Rectal smooth muscle tissue (tissue), 1 donor: ENCODE measurements around the gene THSD7B.

Source experiments
- H3K27ac ChIP-seq: one replicate; pipeline ENCODE4 v1.7.0; 2013; ENCODE audit warnings: low read depth, low read length, inconsistent platforms
- H3K27me3 ChIP-seq: one replicate; pipeline ENCODE4 v1.7.0; 2013; ENCODE audit warnings: low read length; ENCODE audit not compliant: control insufficient read depth, insufficient read depth
- H3K36me3 ChIP-seq: one replicate; pipeline ENCODE4 v1.7.0; 2013; ENCODE audit warnings: low read length; ENCODE audit not compliant: control insufficient read depth, insufficient read depth
- H3K4me1 ChIP-seq: one replicate; pipeline ENCODE4 v1.7.0; 2013; ENCODE audit warnings: low read length; ENCODE audit not compliant: control insufficient read depth, insufficient read depth
- H3K4me3 ChIP-seq: one replicate; pipeline ENCODE4 v1.7.0; 2013; ENCODE audit warnings: low read length
- H3K9ac ChIP-seq: one replicate; pipeline ENCODE4 v1.7.0; 2013; ENCODE audit warnings: low read length

THSD7B gene

DNA sequence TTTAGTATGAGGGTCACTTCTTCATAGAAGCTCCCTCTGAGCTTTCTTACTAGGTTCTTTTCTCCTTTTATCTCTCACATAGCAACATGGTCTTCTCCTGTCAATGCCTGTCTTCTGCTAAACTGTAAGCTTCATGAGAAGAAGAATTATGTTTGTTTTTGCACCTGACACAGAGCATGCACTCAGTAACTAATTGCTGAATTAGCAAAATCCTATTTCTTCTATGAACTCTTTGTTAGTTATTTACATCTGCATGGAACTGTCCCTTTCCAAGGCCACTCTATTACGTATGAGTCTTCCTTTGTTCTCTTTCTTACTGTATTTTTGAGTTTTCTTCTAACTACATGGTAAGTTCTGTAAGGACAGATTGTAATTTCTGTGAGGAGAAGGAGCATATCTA lies 63.4 kb downstream of the THSD7B start:
- Histone ChIP-seq H3K4me3 (no peak overlapping the region), H3K4me1 (no peaks in the 10 kb centered on the region), H3K36me3 (no peaks in the 10 kb centered on the region), H3K9ac (no peak overlapping the region), H3K27ac (no peak overlapping the region), H3K27me3 (no peaks in the 10 kb centered on the region)

GRCh38 chr2:136844546-136844945 lies 79.2 kb downstream of the THSD7B start:
- Histone ChIP-seq H3K4me1 (no peaks in the 10 kb centered on the region), H3K4me3 (no peak overlapping the region), H3K27me3 (no peaks in the 10 kb centered on the region), H3K27ac (no peak overlapping the region), H3K9ac (no peak overlapping the region), H3K36me3 (no peaks in the 10 kb centered on the region)

DNA sequence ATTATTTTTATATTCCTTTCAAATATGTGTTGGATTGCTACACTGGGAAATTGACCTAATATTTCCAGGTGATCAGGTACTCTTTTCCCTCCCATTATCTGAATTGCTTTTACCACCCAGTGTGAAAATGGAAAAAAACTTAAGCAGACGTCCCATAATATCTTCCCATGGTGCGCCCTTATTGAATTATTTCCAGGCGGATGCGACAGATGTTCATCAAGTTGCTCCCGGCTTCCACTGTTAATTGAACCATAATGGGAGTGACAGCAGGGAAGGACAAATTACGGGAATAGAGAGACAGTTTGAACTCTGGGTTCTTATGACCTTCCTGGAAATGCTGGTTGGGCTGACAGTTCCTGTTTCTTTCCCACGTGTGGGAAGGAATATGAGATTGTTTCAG lies 93.3 kb downstream of the THSD7B start:
- no peak overlapping the region for H3K27ac ChIP-seq
- no peaks in the 10 kb centered on the region for H3K36me3 ChIP-seq
- no peak overlapping the region for H3K9ac ChIP-seq
- no peaks in the 10 kb centered on the region for H3K4me1 ChIP-seq
- no peak overlapping the region for H3K4me3 ChIP-seq
- no peaks in the 10 kb centered on the region for H3K27me3 ChIP-seq

DNA sequence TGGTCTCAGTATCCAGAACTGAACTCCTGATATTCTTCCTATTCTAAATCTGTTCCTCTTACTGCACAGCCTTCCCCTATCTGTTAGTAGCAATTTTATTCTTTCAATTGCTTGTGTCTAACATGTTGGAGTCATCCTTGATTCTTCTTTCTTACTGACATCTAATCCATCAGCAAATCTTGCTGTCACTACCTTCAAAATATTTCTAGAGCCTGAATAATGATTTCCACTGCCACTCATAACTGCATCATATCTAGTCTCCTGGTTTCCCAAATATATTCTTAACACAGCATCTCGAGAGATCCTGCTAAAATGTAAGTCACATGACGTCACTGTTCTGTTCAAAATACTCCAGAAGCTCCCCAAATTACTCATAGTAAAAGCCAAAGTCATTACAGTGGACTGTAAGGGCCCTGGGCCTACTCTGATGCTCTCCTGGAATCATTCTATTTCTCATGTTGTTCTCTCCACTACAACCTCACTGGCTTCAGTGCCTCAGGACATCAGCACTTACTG lies 95.2 kb downstream of the THSD7B start:
- Histone ChIP-seq H3K27me3 (no peaks in the 10 kb centered on the region), H3K27ac (no peak overlapping the region), H3K9ac (no peak overlapping the region), H3K36me3 (no peaks in the 10 kb centered on the region), H3K4me1 (no peaks in the 10 kb centered on the region), H3K4me3 (no peak overlapping the region)

DNA sequence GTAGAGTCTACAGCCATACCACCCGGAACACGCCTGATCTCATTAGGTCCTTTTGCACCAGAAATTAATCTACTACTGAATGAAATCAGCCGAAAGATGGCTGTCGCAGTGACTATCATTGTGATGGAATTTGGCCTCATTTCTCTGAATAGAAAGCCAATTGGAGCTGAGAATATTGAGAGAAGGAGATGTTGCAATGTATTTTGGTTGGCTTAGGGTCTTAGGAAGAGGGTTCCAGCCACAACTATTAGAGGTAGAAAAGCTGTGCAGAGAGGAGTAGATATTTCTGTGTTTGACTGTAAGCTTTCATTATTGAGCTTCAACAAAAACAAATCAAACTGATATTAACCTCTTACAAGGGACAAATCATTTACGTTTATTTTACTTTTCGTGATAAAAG lies 98.1 kb downstream of the THSD7B start:
- Histone ChIP-seq H3K4me1 (no peaks in the 10 kb centered on the region), H3K36me3 (no peaks in the 10 kb centered on the region), H3K27ac (no peak overlapping the region), H3K9ac (no peak overlapping the region), H3K4me3 (no peak overlapping the region), H3K27me3 (no peaks in the 10 kb centered on the region)

DNA sequence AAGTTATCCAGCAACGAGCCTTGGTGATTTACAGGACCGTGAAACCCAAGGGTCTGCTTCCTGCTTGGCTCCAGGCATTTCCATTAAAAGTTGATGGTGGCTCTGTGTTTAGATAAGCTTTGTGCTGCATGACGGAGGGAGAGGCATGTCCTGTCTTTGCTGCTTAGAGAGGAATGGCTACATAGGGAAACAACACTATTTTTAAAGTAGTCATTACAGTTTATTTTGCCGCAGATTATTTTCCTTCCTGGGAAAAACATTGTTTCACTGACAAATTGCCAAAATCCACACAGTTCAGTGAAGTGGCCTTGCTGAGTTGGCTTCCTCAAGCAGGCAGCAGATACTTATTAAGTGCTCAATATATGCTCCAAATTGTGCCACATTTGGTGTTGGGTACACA lies 98.5 kb downstream of the THSD7B start:
- no peaks in the 10 kb centered on the region for H3K36me3 ChIP-seq
- no peak overlapping the region for H3K27ac ChIP-seq
- no peak overlapping the region for H3K9ac ChIP-seq
- H3K4me1 ChIP-seq = no peaks in the 10 kb centered on the region
- H3K4me3 ChIP-seq = no peak overlapping the region
- H3K27me3 ChIP-seq = no peaks in the 10 kb centered on the region

DNA sequence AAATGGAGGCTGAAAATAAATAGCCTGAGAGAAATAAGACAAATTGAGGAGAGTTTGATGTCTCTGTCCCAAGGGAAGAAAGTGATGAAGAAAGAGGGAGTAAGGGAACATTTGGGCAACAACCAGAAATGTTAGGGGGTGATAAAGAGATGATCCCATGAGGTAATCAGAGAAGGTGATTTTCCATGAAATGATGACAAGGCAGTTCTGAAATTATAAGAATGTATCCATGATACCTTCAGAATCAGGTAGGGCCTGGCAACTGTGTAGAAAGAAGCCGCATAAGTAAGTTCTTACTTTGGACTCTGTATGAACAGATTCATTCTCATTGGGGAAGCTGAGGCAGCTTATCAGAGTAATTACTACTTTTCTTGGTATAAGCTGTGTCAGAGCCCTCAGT lies 106.1 kb downstream of the THSD7B start:
- no peak overlapping the region for H3K27ac ChIP-seq
- H3K4me3 ChIP-seq = no peak overlapping the region
- H3K36me3 ChIP-seq = no peaks in the 10 kb centered on the region
- no peak overlapping the region for H3K9ac ChIP-seq
- H3K27me3 ChIP-seq = no peaks in the 10 kb centered on the region
- H3K4me1 ChIP-seq = no peaks in the 10 kb centered on the region

DNA sequence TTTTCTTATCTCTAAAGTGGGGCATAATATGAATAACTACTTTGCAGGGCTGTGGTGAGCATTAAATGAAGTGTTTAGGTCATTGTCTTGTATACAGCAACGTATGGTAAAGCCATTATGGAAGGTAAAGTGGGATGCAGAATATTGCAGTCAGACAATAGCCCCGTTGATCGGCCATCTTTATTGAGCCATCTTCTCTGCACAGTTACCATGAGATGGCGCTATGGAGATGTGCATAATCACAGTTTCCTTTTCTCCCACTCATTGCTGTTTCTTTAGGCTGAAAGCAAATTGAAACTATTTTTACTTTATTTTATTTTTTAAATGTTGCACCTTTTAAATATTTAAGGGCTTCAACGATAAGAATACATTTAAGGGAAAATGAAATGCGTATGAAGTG lies 108.9 kb downstream of the THSD7B start:
- Histone ChIP-seq H3K36me3 (no peaks in the 10 kb centered on the region), H3K27ac (no peak overlapping the region), H3K4me1 (no peaks in the 10 kb centered on the region), H3K9ac (no peak overlapping the region), H3K27me3 (no peaks in the 10 kb centered on the region), H3K4me3 (no peak overlapping the region)

DNA sequence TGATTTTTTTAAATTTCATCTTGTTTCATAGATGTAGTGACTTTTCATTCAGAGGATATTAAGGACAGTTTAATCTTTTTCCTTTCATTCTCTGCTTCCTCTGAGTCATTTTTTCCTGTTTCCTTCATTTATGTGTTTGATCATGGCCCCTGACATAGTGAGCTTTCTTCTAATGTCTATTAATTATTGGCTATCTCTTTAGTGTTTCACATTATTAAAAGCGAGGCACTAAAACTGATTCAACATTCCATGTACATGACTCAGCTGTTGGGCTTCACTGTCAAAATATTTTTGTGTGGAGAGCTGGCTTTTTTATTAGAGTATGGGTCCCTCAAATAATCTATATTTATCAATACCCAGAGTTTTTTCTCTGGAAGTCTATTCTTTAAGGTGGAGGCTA lies 125.8 kb downstream of the THSD7B start:
- Histone ChIP-seq H3K9ac (no peak overlapping the region), H3K27me3 (no peaks in the 10 kb centered on the region), H3K4me1 (no peaks in the 10 kb centered on the region), H3K36me3 (no peaks in the 10 kb centered on the region), H3K4me3 (no peak overlapping the region), H3K27ac (no peak overlapping the region)

GRCh38 chr2:136894007-136894634 lies 128.8 kb downstream of the THSD7B start:
- no peak overlapping the region for H3K9ac ChIP-seq
- no peaks in the 10 kb centered on the region for H3K27me3 ChIP-seq
- no peak overlapping the region for H3K27ac ChIP-seq
- H3K4me1 ChIP-seq = no peaks in the 10 kb centered on the region
- no peaks in the 10 kb centered on the region for H3K36me3 ChIP-seq
- H3K4me3 ChIP-seq = no peak overlapping the region

DNA sequence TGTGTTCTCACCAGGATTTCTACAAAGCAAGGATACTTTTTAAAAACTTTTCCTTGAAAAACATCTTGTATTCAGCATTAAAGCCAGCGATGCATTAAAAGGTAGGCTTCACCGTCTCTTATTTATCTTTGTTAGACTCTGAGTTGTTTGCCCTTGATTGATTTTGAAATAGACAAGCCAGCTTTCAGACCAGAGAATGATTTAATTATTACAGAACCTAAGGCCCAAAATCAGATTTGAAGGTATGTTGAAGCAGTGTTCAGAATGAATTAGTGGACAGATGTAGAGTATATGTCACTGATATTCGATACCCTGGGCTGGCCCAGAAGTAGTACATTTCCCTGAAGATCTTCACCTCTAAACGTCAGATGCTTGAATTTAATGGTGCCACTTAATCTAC lies 136.4 kb downstream of the THSD7B start:
- H3K9ac ChIP-seq = no peak overlapping the region
- no peak overlapping the region for H3K27ac ChIP-seq
- H3K36me3 ChIP-seq = no peaks in the 10 kb centered on the region
- H3K4me3 ChIP-seq = no peak overlapping the region
- H3K4me1 ChIP-seq = no peaks in the 10 kb centered on the region
- no peaks in the 10 kb centered on the region for H3K27me3 ChIP-seq

- no peak overlapping the region for H3K27ac ChIP-seq
- H3K27me3 ChIP-seq = no peaks in the 10 kb centered on the region
- no peaks in the 10 kb centered on the region for H3K4me1 ChIP-seq
- H3K36me3 ChIP-seq = no peaks in the 10 kb centered on the region
- no peak overlapping the region for H3K9ac ChIP-seq
- H3K4me3 ChIP-seq = no peak overlapping the region
Observed at GRCh38 chr2:136905779-136906178, 140.4 kb downstream of the THSD7B start.

DNA sequence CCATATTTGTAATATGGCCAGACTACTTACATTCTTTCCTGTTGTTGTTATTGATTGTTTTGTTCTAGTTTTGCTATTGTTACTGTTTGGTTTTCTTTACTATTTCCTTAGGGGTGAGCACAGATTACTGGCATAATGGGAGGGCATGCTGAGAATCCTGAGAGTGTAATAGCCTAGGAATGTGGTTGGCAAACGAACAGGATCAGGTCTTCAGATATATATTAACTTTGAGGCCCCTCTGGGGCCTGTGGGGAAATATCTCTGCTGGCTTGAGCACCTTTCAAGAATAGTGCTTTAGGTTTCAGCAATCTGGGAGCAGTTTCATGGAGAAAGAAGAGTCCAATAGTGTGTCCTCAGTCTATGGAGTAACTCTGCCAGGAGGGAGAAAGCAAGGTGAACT lies 144.4 kb downstream of the THSD7B start:
- Histone ChIP-seq H3K4me1 (no peaks in the 10 kb centered on the region), H3K27me3 (no peaks in the 10 kb centered on the region), H3K27ac (no peak overlapping the region), H3K4me3 (no peak overlapping the region), H3K9ac (no peak overlapping the region), H3K36me3 (no peaks in the 10 kb centered on the region)
